AG04450 (cell line): ENCODE measurements around the gene TUBA4B. TPM values are rescaled to one million over a fixed set of nuclear protein-coding genes. Genes with fewer than 3 reads are reported as not detected.

ENCODE experiments used
- CTCF ChIA-PET: fragments of 300-600, 350-600 bp; formaldehyde crosslinking; extraction: SDS; loops from one replicate; lab custom pipeline; 2022; ENCODE audit warnings: antibody characterized with exemption, inconsistent platforms; lab: Charles Lee
- POLR2A ChIA-PET: fragments of 350-600 bp; formaldehyde crosslinking; extraction: SDS; loops from one replicate; lab custom pipeline; 2021; ENCODE audit warnings: antibody characterized with exemption, inconsistent platforms; lab: Yijun Ruan, JAX
- DNase-seq: peaks from one replicate; pipeline ENCODE4 v3.0.0-alpha.2; 2011; ENCODE audit warnings: low read depth, low spot score
- H3K27ac ChIP-seq: one replicate; pipeline ENCODE4 v1.5.1; 2012; ENCODE audit warnings: low read depth, low read length, control low read depth
- H3K27me3 ChIP-seq: one replicate; pipeline ENCODE4 v1.6.0; 2012; ENCODE audit warnings: low read length; ENCODE audit not compliant: control insufficient read depth, insufficient read depth
- H3K4me3 ChIP-seq: 2 replicates; pipeline ENCODE4 v1.5.1; 2011; ENCODE audit warnings: mild to moderate bottlenecking, low read depth, low read length, control low read depth
- H3K9me3 ChIP-seq: 2 replicates; pipeline ENCODE4 v1.5.1; 2012; ENCODE audit warnings: low read length; ENCODE audit not compliant: control insufficient read depth, insufficient read depth
- CTCF ChIP-seq: IDR thresholded peaks from 2 replicates; pipeline ENCODE4 v1.5.1; 2011; ENCODE audit warnings: low read depth, low read length, control low read depth, inconsistent platforms
- polyA plus RNA-seq: library from polyadenylated mRNA; depleted of rRNA; stranded (reverse); fragments of >200 nt; gene quantifications from 2 replicates; pipeline ENCODE4 v1.2.3, GENCODE V29; 2011

The TUBA4B gene
- polyA plus RNA-seq, 1 experiment = not detected

DNA sequence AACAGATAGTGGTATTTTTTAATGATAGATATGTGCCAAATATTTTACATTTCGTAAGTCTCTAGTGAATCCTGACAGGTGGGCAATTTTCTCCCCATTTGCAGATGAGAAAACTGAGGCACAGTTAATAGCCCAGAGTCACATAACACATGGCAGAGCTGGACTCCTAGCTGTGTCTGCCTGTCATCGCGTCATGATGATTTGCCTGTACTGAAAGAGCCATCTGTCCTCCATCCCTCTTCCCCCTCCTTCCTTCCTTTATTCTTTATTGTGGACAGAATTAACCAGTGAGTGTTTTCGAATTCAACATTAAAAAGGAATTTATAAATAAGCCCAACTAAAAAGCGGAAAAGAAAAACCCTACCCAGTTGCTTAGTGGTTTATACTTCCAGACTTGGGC lies 29.3 kb downstream of the TUBA4B start:
- Histone ChIP-seq H3K27ac (no peak overlapping the region), H3K4me3 (no peak overlapping the region), H3K9me3 (no peaks in the 10 kb centered on the region), H3K27me3 (no peaks in the 10 kb centered on the region)
- POLR2A ChIA-PET = interaction anchor here (0.9 to 1.1 kb wide), 3 partner anchors 26 to 33 kb away, joined by 3 to 7 read pairs (median 4); no protein-coding TSS in a partner anchor
- no peak for TF ChIP-seq CTCF
- CTCF ChIA-PET = interaction anchor here (0.6 to 9.0 kb wide), 2 partner anchors 13 to 923 kb away, joined by 7 to 115 read pairs; no protein-coding TSS in a partner anchor
- no peak for DNase-seq

DNA sequence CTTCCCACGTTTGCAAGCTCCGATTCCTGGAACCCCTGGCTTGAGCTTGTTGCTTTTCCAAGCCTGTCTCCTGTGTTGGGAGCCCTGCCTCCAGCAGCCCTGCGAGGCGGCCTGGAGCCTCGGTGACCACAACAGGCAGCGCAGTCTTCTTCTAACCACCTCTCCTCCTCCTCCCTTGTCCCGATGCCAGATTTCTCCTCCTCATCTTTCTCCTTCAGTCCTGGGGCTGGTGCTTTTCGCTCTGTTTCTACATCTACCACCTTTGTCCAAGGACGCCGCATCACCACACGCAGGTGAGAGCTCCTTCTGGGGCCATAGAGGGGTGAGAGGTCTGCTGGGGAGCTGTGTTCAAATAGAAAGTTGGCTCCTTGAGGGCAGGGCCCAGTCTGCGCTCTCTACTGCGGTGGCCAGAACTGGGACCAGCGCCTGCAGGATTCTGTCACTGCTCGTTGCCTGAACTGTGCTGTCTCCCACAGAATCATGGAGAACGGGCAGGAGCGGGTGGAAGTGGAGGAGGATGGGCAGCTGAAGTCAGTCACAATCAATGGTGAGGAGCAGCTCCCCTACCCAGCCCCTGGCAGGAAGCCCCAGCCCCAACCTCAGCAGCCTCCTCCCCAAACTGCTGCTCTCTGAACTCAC lies 30.0 kb downstream of the TUBA4B start:
- no peak for DNase-seq
- TF ChIP-seq CTCF = no peak
- POLR2A ChIA-PET = interaction anchor here (1.0 kb wide), 1 partner anchor 38 kb away, joined by 3 read pairs; the partner anchor contains the start of genes GLB1L and STK16
- no peaks in the 10 kb centered on the region for H3K9me3 ChIP-seq
- no peaks in the 10 kb centered on the region for H3K27me3 ChIP-seq
- no peak overlapping the region for H3K27ac ChIP-seq
- CTCF ChIA-PET = interaction anchor here (0.6 to 9.0 kb wide), 2 partner anchors 12 to 924 kb away, joined by 7 to 115 read pairs; no protein-coding TSS in a partner anchor
- H3K4me3 ChIP-seq = no peak overlapping the region

GRCh38 chr2:219284501-219285372 lies 31.7 kb downstream of the TUBA4B start:
- no peak overlapping the region for H3K27ac ChIP-seq
- no peak for DNase-seq
- POLR2A ChIA-PET = interaction anchor here (0.6 to 1.1 kb wide), 2 partner anchors 10 to 93 kb away, joined by 3 to 5 read pairs; no protein-coding TSS in a partner anchor
- CTCF ChIA-PET = interaction anchor here (2.8 kb wide), 1 partner anchor 10 kb away, joined by 19 read pairs; no protein-coding TSS in a partner anchor
- TF ChIP-seq CTCF = no peak
- H3K9me3 ChIP-seq = no peaks in the 10 kb centered on the region
- H3K4me3 ChIP-seq = no peak overlapping the region
- no peaks in the 10 kb centered on the region for H3K27me3 ChIP-seq

DNA sequence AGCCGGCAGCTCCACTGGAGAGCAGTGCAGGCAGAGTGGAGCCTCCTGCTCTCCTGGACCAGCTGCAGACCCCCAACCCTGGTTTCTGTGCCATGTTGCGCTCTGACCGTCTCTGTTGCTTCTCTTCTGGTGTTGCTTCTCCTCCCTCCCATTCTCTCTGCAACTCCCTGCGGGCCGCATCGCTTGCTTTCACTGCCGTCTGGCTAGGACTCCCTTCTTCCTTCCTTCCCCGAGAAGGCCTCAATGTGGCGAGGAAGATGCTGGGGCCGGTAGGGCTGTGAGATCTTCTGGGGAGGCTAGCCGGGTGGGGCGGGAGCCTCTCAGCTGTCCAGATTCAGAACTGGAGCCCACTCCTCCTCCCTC lies 32.3 kb downstream of the TUBA4B start:
- H3K4me3 ChIP-seq = no peak overlapping the region
- no peak for DNase-seq
- ChIA-PET POLR2A (interaction anchor here (1.1 kb wide), 1 partner anchor 10 kb away, joined by 3 read pairs; no protein-coding TSS in a partner anchor), CTCF (interaction anchor here (2.8 kb wide), 1 partner anchor 10 kb away, joined by 19 read pairs; no protein-coding TSS in a partner anchor)
- TF ChIP-seq CTCF = no peak
- H3K9me3 ChIP-seq = no peaks in the 10 kb centered on the region
- H3K27ac ChIP-seq = no peak overlapping the region
- no peaks in the 10 kb centered on the region for H3K27me3 ChIP-seq
